ENCODE results near the gene SLC27A2.
"Not testable (repeated sequence)": the region's sequence is repeated elsewhere in the genome, so short reads cannot be mapped to it uniquely, and the experiment has no call there.

SLC27A2 gene

GRCh38 chr15:50181969-50182218 is at the start of gene SLC27A2:
TSS of gene SLC27A2 (plus strand) at chr15:50182196. CDS start at chr15:50182428, 232 bp downstream.
- TF ChIP-seq, protein P1, sequence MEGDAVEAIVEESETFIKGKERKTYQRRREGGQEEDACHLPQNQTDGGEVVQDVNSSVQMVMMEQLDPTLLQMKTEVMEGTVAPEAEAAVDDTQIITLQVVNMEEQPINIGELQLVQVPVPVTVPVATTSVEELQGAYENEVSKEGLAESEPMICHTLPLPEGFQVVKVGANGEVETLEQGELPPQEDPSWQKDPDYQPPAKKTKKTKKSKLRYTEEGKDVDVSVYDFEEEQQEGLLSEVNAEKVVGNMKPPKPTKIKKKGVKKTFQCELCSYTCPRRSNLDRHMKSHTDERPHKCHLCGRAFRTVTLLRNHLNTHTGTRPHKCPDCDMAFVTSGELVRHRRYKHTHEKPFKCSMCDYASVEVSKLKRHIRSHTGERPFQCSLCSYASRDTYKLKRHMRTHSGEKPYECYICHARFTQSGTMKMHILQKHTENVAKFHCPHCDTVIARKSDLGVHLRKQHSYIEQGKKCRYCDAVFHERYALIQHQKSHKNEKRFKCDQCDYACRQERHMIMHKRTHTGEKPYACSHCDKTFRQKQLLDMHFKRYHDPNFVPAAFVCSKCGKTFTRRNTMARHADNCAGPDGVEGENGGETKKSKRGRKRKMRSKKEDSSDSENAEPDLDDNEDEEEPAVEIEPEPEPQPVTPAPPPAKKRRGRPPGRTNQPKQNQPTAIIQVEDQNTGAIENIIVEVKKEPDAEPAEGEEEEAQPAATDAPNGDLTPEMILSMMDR (conservative IDR thresholded peaks at IDR 0.05; ENCODE audit: low read depth) = peak; percentile 47
- DNase-seq (ENCODE audit: low spot score) = no peak
- ChIA-PET POLR2A (ENCODE audit: low non-redundant PET) (no interaction called here), CTCF (interaction anchor here (0.6 to 2.0 kb wide), 7 partner anchors 18 to 143 kb away, joined by 3 to 6 read pairs (median 4); no protein-coding TSS in a partner anchor)
- H3K27ac ChIP-seq = no peak within 1 kb of the TSS

DNA sequence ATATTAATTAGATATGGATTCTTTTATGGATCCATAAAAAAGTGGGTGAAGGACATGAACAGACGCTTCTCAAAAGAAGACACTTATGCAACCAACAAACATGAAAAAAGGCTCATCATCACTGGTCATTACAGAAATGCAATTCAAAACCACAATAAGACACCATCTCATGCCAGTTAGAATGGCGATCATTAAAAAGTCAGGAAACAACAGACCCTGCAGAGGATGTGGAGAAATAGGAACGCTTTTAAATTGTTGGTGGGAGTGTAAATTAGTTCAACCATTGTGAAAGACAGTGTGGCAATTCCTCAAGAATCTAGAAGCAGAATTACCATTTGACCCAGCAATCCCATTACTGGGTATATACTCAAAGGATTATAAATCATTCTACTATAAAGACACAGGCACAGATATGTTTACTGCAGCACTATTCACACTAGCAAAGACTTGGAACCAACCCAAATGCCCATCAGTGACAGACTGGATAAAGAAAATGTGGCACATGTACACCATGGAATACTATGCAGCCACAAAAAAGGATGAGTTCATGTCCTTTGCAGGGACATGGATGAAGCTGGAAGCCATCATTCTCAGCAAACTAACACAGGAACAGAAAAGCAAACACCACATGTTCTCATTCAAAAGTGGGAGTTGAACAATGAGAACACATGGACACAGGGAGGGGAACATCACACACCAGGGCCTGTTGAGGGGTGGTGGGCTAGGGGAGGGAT is 49.6 kb upstream of the SLC27A2 start:
- DNase-seq (ENCODE audit: low spot score); CTCF ChIA-PET; H3K27ac ChIP-seq; POLR2A ChIA-PET (ENCODE audit: low non-redundant PET): not testable (repeated sequence)

GRCh38 chr15:50134524-50135024 is 47.4 kb upstream of the SLC27A2 start:
- ChIA-PET POLR2A (ENCODE audit: low non-redundant PET) (no interaction called here), CTCF (interaction anchor here (1.4 kb wide), 1 partner anchor 14 kb away, joined by 3 read pairs; no protein-coding TSS in a partner anchor)
- no peak overlapping the region for H3K27ac ChIP-seq
- TF ChIP-seq, protein P1 (conservative IDR thresholded peaks at IDR 0.05; ENCODE audit: low read depth) = no peak
- peak; percentile 64 for DNase-seq (ENCODE audit: low spot score)

GRCh38 chr15:50135031-50135551 is 46.9 kb upstream of the SLC27A2 start:
- DNase-seq (ENCODE audit: low spot score) = no peak
- POLR2A ChIA-PET (ENCODE audit: low non-redundant PET) = no interaction called here
- TF ChIP-seq, protein P1 (conservative IDR thresholded peaks at IDR 0.05; ENCODE audit: low read depth) = no peak
- CTCF ChIA-PET = interaction anchor here (1.4 kb wide), 1 partner anchor 13 kb away, joined by 3 read pairs; no protein-coding TSS in a partner anchor
- no peak overlapping the region for H3K27ac ChIP-seq

DNA sequence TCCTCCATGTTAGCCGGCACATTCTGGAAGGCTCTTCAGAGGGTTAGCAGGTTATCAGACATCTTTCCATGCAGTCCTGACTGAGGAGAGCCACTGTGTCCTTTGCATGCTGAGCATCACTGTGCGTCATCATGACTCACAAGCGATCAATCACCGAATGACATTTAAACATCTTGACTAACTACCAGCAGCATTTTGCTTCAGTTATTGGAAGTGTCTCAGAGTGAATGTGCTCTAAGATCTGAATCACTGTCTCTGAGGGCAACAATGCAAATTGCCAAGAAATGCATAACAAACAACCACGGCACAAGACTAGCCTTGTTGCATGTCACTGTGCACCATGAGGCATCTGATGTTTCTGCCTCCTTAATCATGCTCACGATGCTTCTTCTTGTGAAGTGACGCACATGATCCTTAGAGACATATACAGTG is 44.6 kb upstream of the SLC27A2 start:
- ChIA-PET CTCF (interaction anchor here (0.6 kb wide), 1 partner anchor 1000 kb away, joined by 5 read pairs; no protein-coding TSS in a partner anchor), POLR2A (ENCODE audit: low non-redundant PET) (no interaction called here)
- no peak overlapping the region for H3K27ac ChIP-seq
- TF ChIP-seq, protein P1 (conservative IDR thresholded peaks at IDR 0.05; ENCODE audit: low read depth) = no peak
- peak; percentile 88 for DNase-seq (ENCODE audit: low spot score)

- TF ChIP-seq, protein P1 (conservative IDR thresholded peaks at IDR 0.05; ENCODE audit: low read depth) = no peak
- no peak for DNase-seq (ENCODE audit: low spot score)
- ChIA-PET POLR2A (ENCODE audit: low non-redundant PET) (no interaction called here), CTCF (no interaction called here)
- H3K27ac ChIP-seq = no peak overlapping the region
Observed at GRCh38 chr15:50137893-50138292, 44.1 kb upstream of the SLC27A2 start.

- no peak overlapping the region for H3K27ac ChIP-seq
- TF ChIP-seq, protein P1 (conservative IDR thresholded peaks at IDR 0.05; ENCODE audit: low read depth) = no peak
- no peak for DNase-seq (ENCODE audit: low spot score)
- ChIA-PET CTCF (no interaction called here), POLR2A (ENCODE audit: low non-redundant PET) (no interaction called here)
Observed at GRCh38 chr15:50138391-50138790, 43.6 kb upstream of the SLC27A2 start.
